Esophagus muscularis mucosa (tissue), 3 donors: Measurements from ENCODE around the gene PHOX2A.

ENCODE experiments used
- EP300 ChIP-seq: sonication (generic); formaldehyde crosslinking; IDR thresholded peaks from one replicate; pipeline ENCODE4 v1.6.1; 2017; ENCODE audit warnings: antibody characterized with exemption
- TF ChIP-seq, protein P1 (sequence below), 3 experiments: fragments of 200-600 bp in 2 of 3; fragments of 450-650 bp in 1 of 3; sonication (generic) in 2 of 3; IDR thresholded peaks; one replicate each; pipeline ENCODE4 v1.5.1; 2017 to 2019; ENCODE audit warnings: antibody characterized with exemption in 3 of 3, mild to moderate bottlenecking in 2 of 3, moderate library complexity in 1 of 3

GRCh38 chr11:72202571-72202970 lies 41.4 kb downstream of the PHOX2A start:
- TF ChIP-seq EP300 = no peak
- TF ChIP-seq, protein P1, sequence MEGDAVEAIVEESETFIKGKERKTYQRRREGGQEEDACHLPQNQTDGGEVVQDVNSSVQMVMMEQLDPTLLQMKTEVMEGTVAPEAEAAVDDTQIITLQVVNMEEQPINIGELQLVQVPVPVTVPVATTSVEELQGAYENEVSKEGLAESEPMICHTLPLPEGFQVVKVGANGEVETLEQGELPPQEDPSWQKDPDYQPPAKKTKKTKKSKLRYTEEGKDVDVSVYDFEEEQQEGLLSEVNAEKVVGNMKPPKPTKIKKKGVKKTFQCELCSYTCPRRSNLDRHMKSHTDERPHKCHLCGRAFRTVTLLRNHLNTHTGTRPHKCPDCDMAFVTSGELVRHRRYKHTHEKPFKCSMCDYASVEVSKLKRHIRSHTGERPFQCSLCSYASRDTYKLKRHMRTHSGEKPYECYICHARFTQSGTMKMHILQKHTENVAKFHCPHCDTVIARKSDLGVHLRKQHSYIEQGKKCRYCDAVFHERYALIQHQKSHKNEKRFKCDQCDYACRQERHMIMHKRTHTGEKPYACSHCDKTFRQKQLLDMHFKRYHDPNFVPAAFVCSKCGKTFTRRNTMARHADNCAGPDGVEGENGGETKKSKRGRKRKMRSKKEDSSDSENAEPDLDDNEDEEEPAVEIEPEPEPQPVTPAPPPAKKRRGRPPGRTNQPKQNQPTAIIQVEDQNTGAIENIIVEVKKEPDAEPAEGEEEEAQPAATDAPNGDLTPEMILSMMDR (IDR thresholded peaks at IDR 0.05) = no peak
